Fibroblast of pulmonary artery (primary cell): ENCODE measurements around the gene AQP12B.

ENCODE experiments used
- DNase-seq: peaks from one replicate; pipeline ENCODE4 v3.0.0-alpha.2; 2010; ENCODE audit warnings: low read depth
- H3K4me3 ChIP-seq: replicated peaks from 2 replicates; pipeline ENCODE4 v1.5.1; 2011; ENCODE audit warnings: low read depth, mild to moderate bottlenecking, control low read depth, low read length, moderate library complexity
- CTCF ChIP-seq: IDR thresholded peaks from 2 replicates; pipeline ENCODE4 v1.5.1; 2011; ENCODE audit warnings: mild to moderate bottlenecking, control low read depth, low read length, inconsistent platforms; ENCODE audit errors: missing control alignments

Gene AQP12B

DNA sequence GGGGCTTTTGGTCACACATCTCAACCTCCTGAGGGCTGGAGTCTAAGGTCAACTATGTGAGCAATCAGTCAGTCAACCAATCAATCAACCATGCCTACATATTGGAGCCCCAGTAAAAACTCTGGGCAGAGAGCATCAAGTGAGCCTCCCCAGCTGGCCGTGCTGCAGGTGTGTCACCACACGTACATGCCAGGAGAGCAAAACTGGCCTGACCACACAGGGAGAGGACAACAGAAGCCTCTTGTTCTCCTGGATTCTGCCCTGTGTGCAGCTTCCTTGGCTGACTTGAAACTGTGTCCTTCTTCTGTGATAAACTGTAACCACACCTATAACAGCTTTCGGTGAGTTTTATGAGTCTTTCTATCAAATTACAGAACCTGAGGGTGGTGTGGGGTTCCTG lies 31.5 kb downstream of the AQP12B start:
- TF ChIP-seq CTCF, result no peak
- no peak overlapping the region for H3K4me3 ChIP-seq
- DNase-seq, result no peak

DNA sequence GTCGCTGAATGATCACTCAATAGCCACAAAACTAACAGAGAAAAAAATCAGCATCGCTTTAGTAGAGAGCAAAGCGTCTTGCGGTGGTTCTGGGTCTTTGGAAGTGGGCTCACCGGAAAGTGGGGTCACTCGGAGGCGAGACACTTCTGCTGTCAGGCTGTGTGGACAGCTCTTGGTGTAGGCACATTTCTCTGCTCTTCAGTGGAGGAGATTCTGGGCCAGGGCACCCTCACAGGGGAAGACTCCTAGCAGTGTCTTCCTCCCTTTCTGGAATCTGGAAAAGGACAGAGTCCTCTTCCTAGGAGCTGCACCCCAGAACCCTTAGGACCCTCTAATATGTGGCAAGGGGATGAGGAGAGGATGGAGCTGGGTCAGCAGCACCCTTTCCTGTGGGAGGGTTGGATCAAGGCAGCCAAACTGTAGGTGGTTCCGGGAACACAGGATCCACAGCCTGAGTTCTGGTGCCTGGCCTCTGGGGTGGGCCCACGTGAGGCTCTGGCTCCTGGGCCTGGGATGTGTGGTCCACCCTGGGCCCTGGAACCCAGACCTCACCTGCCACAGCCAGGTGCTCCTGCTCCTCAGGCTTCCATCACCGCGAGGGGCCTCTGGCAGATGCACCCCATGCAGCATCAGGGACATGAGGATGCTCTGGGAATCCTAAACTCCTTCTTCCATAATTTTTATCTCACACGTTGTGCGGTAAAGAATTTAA lies 32.3 kb downstream of the AQP12B start:
- no peak overlapping the region for H3K4me3 ChIP-seq
- TF ChIP-seq CTCF, result no peak
- DNase-seq, result no peak

DNA sequence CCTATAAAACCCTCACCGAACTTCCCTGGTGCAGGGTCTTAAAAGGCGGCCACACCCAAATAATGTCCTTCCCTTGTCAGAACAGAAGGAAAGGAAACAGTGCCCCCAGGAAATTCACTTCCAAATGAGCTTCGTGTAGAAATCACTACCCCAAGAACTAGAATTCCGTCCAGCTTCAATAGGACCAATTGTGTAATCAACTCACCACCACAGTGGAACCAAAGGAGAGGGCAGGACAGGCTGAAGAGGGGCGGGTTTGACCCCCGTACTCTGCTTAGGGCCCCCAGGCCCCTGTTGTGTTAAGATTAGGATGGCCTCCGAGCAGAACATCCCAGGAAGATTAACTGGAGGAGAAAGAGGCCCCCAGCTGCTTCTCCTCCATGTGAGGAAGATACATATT lies 33.4 kb downstream of the AQP12B start:
- TF ChIP-seq CTCF, result no peak
- DNase-seq, result no peak
- H3K4me3 ChIP-seq, result no peak overlapping the region

DNA sequence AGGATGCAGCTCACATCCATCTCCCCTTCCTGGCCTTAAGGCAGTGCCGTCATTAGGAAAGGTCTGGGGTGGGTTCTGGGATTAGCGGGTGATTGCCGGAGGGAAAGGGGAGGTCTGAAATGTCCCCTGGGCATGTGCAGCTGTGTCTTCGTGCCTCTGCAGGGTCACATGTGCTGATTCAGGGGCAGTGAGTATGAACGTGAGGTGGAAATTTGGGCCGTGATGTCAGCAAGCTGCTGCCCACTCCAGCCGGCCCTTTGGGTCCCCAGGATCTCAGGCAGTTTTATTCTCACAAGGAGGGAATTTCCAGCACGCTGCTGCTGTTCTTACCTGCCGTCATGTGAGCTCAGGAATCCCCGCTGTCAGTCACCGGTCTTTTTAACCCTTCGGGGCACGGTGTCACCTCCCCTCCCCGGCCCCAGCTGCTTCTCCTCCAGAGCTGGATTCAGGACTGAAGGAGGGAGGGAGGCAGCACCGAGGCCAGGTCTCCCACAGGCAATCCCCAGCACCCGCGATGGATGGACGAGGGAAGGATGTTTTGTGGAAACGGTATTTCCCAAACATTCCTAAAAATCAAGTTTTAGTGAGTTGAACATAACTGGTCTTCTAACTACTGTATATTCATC lies 33.9 kb downstream of the AQP12B start:
- TF ChIP-seq CTCF, result no peak
- no peak for DNase-seq
- no peak overlapping the region for H3K4me3 ChIP-seq

DNA sequence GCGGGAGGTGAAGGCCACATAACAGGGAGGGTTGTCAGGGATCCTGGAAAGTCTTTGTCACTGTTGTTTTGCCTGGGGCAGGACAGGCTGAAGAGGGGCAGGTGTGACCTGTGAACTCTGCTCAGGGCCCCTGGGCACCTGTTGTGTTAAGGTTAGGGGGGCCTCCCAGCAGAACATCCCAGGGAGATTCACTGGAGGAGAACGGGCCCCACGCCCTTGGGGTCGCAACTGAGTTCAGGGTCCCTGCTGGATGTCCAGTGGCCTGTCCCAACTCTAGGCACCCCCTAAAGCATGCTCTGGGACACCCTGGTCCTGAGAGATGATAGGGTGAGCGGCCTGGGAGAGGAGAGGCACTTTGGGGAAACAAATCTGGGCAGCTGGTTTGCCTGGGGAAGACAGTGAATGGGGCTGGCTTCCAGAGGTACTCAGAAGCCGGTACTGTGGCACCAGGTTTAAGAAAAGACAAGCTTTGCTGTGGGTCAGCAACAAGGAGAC lies 34.5 kb downstream of the AQP12B start:
- no peak for TF ChIP-seq CTCF
- no peak overlapping the region for H3K4me3 ChIP-seq
- DNase-seq, result no peak

DNA sequence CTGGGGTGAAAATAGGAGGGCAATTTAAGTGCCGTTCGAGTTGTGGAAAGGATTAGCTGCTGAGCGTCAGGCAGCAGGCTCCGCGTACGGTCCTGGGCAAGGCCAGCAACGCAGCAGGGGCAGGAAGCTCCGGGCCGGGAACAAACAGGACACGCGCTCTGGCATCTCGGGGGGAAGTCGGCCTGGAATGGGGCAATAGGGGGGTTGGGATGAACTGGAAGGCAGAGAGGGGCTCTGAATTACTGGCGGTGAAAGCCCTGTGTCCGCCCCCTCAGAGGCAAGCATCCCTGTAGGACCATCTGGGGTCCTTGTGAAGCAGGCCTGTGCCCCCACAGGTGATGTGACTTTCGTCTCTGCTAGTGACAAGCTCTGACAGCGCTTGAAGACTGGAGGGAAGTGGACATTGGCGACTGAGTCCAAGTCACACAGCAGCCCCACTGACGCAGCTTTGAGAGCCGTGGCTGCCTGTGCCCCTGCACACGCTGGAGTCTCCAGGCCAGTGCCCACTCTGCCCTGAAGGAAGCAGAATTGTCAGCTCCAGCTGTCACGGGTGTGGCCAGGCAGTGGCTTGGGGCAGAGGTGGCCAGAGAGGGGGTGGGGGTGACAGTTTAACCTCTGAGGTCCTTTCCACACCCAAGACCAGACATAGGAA lies 35.1 kb downstream of the AQP12B start:
- no peak for DNase-seq
- no peak for TF ChIP-seq CTCF
- no peak overlapping the region for H3K4me3 ChIP-seq
